B cell (primary cell): Measurements from ENCODE around the gene NEDD1.

Experiments
- EZH2 ChIP-seq: IDR thresholded peaks from 2 replicates; pipeline ENCODE4 v1.6.1; 2012; ENCODE audit warnings: borderline replicate concordance, low read depth, mild to moderate bottlenecking, moderate library complexity, low read length; ENCODE audit not compliant: insufficient read depth, poor library complexity, severe bottlenecking
- TF ChIP-seq, protein P1 (sequence below): fragments of 200-600 bp; IDR thresholded peaks from one replicate; pipeline ENCODE4 v1.8.0; 2022; ENCODE audit warnings: antibody characterized with exemption, mild to moderate bottlenecking

DNA sequence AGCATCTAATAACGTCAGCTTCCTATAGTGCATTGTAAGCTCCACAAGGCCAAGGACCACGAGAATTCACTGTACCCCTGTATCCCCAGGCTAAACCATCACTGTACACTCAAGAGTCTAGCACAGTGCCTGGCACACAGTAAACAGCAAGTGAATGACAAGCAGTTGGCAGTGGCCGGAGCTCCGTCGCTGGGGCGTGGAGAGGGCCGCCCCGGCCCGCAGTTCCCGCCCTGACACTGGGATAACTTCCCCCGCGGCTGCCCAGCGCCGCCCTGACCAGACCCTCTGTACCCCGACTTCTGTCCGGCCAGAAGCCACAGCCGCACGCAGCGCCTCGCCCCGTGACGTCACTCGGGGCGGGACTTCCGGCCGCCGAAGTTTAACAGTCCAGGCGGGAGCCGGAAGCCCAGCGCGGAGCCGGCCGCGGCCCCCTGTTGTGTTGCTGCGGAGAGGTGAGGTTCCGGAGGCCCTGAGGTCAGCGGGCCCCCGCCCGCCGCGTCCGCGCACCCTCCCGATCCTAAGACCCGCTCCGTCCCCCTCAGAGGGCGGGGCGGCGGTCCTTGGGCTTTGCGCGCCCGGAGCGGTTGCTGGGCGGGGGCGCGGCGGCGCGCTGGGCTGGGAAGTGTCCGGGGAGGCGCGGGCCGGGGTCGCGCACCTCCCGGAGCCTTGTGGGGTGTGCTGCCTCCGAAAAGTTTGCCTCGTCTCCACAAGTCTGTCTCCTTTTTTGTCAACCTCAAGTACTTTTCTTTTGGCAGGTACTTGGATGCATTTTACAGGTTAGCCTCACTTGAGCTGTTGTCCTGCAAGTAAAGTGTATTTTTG lies at the start of gene NEDD1:
- TF ChIP-seq, protein P1, sequence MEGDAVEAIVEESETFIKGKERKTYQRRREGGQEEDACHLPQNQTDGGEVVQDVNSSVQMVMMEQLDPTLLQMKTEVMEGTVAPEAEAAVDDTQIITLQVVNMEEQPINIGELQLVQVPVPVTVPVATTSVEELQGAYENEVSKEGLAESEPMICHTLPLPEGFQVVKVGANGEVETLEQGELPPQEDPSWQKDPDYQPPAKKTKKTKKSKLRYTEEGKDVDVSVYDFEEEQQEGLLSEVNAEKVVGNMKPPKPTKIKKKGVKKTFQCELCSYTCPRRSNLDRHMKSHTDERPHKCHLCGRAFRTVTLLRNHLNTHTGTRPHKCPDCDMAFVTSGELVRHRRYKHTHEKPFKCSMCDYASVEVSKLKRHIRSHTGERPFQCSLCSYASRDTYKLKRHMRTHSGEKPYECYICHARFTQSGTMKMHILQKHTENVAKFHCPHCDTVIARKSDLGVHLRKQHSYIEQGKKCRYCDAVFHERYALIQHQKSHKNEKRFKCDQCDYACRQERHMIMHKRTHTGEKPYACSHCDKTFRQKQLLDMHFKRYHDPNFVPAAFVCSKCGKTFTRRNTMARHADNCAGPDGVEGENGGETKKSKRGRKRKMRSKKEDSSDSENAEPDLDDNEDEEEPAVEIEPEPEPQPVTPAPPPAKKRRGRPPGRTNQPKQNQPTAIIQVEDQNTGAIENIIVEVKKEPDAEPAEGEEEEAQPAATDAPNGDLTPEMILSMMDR, result no peak
- TF ChIP-seq EZH2, result no peak
